HG03558 (cell line): ENCODE data around the gene ITGB1.

Source experiments
- ATAC-seq: cut with Tn5 transposase; IDR thresholded peaks from one replicate; pipeline ENCODE4 v1.9.1; 2021; ENCODE audit warnings: moderate number of reproducible peaks; ENCODE audit not compliant: unreplicated experiment; ENCODE audit errors: extremely low read depth

The ITGB1 gene

DNA sequence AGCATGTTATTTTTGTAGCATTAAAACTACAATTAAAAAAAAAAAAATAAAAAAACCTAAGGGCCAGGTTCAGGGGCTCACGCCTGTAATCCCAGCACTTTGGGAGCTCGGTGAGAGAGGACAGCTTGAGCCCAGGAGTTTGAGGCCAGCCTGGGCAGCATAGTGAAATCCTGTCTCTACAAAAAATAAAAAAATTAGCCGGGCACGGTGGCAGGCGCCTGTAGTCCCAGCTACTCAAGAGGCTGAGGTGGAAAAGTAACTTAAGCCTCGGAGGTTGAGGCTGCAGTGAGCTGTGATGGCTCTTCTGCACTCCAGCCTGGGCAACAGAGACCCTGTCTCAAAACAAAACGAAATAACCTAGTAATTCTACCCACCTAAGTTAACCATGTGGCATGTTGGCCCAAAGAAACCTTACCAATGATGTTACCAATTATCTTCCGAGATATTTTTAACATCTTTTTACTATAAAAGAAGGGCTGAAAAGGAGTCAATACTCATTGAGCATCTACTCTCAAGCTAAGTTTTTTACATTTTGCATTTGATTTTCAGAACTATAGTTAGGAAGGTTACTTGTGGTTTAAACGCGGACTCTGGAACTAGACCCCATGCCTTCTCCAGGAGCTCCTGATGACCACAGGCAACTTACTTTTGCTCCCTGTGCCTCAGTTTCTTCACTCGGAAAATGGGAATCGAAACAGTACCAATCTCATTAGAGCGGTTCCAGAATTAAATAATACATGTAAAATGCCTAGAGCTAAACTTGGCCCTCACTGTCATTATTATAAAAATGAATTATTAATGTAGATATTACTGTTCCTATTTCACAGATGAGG lies 1.4 kb downstream of the ITGB1 start:
- no peak for ATAC-seq

DNA sequence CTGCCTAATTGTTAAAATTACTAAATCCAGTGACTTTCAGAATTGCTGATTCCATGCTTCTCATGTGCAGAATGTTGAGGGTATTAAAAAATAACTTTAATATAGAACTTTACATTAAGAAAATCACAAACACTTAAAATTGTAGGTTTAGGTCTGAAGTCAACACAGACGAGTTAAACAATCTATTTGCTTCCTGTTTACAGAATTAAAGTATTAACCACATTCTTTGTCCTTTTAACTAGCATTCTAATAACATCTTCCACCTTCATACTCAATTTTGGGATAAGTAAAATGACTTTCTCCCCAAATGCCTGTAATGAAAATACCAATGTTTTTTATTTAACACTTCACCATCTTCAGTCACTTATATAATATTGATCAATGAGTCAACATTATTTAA lies 2.2 kb downstream of the ITGB1 start:
- ATAC-seq, result no peak

DNA sequence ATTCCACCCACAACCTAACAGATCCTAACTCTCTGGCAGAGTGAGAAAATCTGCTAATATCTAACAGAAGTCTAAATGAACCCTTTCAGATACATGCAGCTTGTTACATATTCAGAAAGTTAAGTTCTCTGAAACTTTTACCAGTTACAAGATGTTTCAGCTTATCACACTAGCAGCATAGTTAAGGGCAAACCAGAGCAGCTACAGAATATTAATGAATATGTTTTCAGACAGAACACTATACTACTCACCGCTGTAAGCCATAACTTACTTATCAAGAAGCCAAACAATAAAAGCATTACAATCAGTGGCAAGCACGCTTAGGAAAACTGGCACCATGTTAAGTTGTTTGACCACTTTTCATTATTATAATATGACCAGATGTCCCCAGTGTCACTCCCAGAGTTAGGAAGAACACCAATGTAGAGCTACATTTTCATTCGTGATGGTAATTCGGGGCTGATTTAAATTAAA lies 2.7 kb downstream of the ITGB1 start:
- no peak for ATAC-seq

DNA sequence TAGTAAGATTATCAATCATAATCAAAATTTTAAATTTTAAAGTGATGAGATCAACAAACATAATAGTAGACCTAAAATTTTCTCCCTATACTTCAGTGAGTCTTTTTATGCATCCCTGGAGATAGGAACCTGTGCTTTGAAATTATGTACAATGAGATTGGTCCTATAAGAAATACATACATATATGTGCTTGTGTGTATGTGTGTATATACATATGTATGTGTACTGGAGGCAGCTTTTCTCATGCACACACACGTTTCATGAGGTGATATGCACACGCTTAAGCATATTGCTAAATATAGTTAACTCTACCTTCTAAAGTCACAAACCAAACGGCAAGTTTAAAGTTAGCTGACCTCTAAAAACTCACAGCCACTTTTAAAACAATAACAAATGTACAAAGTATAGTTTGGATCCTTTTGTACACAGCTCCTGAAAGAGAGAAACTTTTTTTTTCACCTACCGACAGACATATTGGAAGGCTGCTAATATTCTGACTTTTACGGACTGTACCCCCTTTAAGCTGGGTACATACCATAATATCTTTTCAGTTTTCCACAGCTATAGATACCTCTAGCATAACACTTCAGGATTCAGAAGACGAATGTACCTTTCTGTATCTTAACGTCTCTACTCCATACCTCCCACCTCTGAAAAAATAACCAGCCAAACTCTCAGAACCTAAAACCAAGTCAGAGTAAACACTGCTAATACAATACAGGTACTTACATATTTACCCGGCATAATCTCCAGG lies 3.3 kb downstream of the ITGB1 start:
- no peak for ATAC-seq

DNA sequence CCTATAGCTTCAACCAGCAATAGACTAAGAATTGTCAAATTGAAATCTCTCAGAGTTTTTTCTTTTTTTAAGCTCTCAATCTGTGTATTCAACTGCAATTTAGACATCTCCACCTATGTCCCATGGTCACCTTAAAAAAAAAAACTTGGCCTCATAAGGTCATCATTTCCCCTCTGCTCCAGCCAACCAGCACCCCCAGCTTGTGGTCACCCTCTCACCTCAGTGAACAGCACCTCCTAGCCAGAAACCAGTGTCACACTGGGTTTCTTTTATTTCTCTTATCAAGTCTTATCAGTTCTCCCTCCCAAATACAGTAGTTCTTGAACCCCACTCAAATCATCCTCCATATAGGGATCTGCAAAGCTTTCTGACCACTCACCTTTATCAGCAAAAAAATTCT lies 4.0 kb downstream of the ITGB1 start:
- ATAC-seq, result no peak

DNA sequence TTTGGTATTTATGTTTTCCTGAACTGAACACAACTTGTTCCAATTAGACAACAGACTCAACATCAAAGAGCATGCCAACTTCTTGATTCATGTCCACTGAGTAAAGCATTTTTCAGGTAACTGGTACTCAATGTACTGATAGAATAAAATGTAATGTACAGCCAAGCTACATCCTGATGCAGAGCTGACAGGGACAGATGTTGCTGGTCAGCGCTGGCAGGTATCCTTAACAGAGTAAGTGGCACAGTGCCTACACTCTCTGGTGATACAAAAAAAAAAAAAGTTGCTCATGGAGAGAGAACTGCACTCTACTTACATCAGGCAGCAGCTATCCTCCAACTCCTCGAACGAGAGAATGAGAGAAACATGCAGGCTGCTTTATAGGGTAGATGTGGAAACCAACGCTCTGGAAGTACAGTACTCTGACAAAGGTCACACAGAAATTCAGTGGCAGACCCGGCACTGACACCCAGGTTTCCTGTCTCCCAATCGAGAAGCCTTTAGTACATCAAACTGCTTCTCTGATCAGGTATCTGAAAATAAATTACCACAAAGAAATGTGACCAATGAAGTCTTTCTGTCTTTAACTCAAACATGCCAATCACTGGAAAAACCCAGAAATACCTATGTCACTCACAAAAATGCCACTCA lies 4.6 kb downstream of the ITGB1 start:
- ATAC-seq, result no peak

DNA sequence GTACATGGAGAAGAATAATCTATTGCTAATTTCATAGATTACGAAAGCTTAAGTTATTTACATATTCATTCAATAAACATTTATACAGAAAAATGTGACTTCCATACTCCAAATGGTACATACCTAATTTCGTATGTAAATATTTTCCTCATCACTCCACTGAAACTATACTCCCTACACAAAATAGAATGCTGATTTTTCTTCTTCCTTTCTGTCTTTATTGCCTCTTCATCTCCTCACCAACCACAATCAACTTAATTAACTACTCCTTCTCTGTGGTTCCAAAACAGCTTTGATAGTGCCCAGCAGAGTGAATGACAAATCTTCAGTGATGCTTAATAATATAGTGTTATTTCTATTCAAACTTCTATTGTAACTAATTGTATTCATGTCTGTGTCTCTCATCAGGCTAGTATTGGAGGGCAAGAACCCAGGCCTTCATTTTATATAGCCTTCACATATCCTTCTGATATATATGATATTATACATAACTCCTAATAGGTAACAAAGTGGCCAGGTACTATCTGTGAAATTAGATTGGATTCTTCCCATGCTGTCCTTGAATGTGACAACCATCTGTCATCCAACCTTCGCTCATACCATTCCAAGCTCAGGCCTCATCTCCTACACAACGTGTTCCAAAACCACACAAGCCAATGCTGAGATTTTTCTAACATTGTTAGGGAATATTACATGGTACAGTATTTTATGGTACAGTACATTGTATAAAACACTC lies 5.3 kb downstream of the ITGB1 start:
- no peak for ATAC-seq

DNA sequence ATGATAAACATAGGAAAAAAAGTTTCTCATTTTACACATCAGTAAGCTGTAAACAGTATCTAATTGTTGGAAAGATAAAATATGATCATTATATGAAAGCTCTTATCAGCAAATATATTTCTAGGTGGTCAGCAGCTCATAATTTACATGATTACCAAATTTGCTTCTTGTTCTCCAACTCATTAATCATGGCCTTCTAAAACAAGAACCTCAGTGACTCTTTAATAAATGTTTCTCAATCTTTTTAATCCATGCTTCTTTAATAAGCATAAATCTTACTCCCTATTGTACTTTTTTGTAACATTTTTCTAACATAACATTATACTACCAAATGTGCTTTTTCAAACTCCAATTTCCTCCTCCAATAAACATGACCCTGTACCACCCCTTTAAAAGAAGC lies 5.9 kb downstream of the ITGB1 start:
- ATAC-seq, result no peak

DNA sequence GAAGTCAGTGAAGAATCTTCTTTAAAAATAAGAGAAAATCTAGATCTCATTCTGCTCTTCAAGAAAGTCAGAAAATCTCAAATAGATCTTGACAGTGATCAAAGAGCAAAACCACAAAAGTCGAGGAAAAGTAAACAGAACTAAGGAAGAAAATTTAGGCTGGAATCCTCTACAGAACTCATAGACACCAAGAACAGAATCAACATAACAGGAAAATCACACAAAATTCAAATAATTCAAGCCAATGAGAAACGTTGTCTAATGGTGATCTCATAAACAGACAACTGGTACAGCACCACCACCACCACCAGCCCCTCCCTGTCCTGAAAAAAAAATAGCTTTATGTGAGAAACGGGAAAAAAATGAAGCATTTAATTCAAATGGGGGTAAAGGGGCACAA lies 6.9 kb downstream of the ITGB1 start:
- no peak for ATAC-seq

DNA sequence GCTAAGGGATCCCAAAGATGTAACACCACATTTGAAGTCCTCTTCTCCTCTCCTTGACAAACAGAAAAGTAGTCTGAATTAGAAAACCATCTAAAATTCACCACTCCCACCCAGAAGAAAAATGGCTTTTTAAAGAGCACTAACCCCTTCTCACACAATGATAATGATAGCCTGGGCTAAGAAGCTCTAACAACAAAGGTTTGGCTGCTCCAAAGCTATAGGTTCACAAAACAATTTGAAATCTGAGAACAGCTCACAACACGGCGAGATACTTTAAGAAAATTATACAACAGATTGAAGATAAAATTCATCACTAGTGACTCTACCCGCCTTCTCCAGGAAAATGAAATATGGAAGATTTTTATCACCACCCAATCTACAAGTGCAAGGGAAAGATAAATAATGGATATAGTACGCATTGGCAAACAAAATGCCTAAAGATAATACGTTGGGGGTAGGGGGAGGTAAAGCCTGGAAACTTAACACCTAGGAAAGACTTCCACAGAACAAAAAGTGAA lies 7.4 kb downstream of the ITGB1 start:
- ATAC-seq, result no peak

DNA sequence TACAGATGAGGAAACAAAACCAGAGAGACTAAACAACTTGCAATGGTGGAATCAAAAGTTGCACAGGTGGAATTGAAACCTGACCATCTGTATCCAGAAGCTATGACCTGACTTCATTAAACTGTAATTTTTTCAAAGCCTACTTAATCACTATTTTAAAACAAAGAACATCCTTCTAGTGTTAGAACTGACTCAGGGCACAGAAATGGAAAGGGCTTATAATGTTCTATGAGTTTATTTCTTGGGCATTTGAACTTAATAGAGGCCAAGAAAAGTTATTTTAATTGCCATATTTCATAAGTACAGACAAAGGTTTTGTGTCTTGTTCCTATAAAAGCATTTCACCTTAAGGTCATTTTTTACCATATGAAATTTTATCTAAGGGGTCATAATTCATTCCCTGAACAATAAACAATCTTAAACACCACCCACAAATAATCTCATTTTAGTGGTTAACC lies 8.8 kb downstream of the ITGB1 start:
- no peak for ATAC-seq

DNA sequence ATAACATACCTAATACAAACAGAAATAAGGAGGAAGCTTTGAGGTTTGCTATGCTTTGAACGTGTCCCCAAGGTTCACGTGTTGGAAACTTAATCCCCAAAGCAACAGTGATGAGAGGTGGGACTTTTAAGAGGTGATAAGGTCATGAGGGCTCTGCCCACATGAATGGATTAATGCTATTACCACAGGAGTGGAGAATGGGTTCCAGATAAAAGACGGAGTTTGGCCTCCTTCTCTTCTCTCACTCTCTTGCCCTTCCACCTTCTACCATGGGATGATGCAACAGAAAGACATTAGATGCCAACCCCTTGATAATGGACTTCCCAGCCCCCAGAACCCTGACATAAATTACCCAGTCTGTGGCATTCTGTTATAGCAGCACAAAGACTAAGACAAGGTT lies 9.6 kb downstream of the ITGB1 start:
- no peak for ATAC-seq

DNA sequence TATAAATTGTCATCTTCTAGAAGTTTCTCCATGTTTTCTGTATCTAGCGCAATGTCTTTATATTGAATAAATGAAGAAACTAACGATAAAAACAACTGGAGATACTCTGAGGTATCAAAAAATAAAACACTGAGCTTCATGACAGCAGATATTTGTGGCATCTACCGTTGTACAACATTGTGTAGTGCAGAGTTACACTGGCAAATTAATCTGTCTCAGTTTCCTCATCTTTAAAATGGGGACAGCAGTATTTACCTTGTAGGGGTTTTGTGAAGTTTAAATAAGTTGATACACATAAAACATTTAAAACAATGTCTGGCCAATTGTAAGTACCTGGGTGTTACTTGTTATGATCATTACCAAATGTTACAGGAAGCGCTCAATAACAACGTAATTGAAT lies 10.4 kb downstream of the ITGB1 start:
- ATAC-seq, result no peak

DNA sequence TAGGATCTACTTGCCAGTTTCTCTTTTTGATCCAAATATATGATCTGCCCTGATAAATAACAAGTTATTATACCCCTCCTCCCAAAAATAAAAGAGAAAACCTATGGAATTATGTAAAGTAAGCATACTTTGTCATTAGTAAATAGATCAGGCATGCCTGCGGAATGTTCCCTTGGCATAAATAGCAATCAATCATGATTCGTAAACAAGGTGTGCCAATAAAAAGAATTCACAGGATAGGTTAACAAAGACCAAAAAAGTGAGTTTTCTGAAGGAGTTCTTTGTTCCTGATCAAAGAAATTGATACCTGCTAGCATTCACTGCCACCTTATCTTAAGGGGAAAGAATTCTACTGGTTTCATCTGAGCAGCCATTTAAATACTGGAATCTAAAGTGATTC lies 11.9 kb downstream of the ITGB1 start:
- ATAC-seq, result no peak

DNA sequence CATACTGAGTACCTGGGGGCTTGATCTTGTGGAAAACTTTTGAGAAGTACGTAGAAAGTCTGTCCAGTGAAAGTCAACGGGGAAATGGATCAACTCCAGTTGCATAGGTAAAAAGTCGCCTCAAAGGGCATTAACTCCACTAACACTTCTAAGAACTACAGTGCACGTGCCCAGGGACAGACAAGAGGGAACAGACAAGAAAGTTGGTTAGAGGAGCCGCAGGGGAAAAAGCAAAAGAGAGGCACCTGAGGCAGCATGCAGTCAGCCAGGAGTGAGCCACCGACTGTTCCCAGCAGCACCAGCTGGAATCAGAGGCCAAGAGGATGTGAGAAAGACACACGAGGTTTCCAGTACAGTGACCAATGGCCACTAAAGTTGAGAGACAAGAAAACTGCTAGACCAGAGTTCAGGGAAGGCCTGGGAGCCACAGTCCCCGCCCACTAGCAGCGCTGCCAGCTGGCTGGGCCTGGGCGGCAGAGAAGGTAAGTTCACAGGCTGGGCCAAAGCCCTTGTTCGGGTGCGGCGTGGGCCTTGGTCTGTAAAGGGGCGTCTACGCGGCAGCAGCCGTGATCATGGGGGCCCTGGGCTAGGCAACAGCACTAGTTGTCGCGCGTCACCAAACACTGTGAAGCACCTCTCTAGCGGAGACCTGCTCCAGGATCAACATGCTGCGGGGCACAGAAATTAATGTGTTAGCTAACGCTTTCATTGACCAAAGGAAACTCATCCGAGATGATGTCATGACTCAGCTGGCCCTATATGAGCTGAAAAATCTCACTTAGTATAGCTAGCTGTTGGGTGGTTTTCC lies 14.0 kb downstream of the ITGB1 start:
- no peak for ATAC-seq

DNA sequence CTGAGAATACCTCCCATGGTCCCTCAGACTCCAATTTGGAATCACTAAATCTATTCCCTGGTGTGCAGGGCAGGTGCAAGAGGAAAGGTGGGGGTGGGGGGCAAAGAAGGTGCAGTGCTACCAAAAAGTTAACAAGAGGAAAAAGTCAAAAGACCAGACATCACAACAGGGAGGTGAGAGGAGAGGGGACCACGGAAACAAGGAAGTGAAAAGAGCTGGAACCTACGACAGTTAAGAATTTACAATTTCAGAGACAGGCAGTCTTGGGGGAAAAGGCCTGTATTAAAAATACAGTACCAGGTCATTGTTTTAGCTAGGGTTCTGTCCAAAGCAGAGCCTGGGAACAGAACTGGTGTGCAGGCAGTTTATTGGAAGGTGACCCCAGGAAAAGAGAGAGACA lies 14.6 kb downstream of the ITGB1 start:
- ATAC-seq, result peak; percentile 44

DNA sequence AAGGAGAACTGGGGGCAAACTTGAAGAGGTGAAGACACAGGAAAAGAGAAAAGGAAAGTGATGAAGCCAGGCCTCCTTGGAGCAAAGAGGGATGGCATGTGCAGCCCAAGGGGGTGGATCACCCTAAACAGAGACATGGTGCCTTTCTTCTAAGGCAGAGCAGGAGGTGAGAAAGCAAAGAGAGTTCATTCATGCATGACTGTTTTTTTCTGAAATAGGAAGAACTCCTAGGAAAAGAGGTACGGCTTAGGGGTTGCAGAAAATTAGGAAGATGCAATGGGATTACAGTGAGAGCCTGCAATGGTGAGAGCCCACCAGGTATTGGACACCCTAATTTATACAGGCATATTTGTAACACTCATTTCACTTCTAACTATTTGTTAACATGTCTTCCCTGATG lies 15.9 kb downstream of the ITGB1 start:
- no peak for ATAC-seq

DNA sequence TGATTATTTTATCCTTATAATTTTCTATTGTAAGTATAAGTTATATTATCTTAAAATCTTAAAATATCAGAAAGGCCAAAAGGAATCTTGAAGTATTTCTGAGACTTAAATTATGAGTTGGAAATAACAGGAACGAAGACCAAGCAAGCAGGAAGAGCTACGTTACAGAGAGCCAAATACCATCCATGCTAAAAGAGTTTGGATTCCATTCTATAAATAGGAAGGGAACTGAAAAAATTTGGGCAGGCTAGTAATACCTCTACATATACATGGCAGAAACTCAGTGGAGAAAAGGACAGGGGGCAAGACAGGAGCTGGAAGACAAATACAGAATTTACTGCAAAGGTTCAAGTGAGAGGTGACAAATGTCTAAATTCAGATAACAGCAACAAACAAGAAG lies 16.7 kb downstream of the ITGB1 start:
- ATAC-seq, result no peak
